ENCODE measurements around the gene PLEKHA7. TPM values are rescaled to one million over a fixed set of nuclear protein-coding genes. Genes with fewer than 3 reads are reported as not detected.

PLEKHA7 gene
- polyA plus RNA-seq, 1 donor (not counting 4 experiments of a cell fraction or from before 2014, with no cell fraction given): 1.4 TPM

GRCh38 chr11:16743478-16743877, 270.7 kb downstream of the PLEKHA7 start:
- H3K9ac ChIP-seq (ENCODE audit: control insufficient read depth, extremely low read depth, insufficient read depth, low read length): no peak overlapping the region
- no peak for FAIRE-seq
- H3K79me2 ChIP-seq (ENCODE audit: control insufficient read depth, insufficient read depth, low read length): peaks cover 74% of the 10 kb centered on the region
- peaks cover 6% of the 10 kb centered on the region for H4K20me1 ChIP-seq (ENCODE audit: control insufficient read depth, extremely low read depth, insufficient read depth, low read length)
- H3K36me3 ChIP-seq (ENCODE audit: control insufficient read depth in 2 of 2, extremely low read depth in 1 of 2, insufficient read depth in 2 of 2, low read length in 2 of 2): peaks cover 4 to 16% of the 10 kb centered on the region in 2 experiments
- no peak for TF ChIP-seq CTCF (optimal IDR thresholded peaks at IDR 0.05 in 1 of 3, IDR thresholded peaks at IDR 0.05 in 1 of 3, conservative IDR thresholded peaks at IDR 0.05 in 1 of 3; ENCODE audit: extremely low read depth in 1 of 3, insufficient read depth in 2 of 3, low read length in 3 of 3)
- no peak for TF ChIP-seq EZH2 (IDR thresholded peaks at IDR 0.05; ENCODE audit: low read length)
- H3K27me3 ChIP-seq (ENCODE audit: control insufficient read depth, extremely low read depth, insufficient read depth, low read length): no peaks in the 10 kb centered on the region
- H3K9me3 ChIP-seq (ENCODE audit: control insufficient read depth, low read depth, low read length): no peaks in the 10 kb centered on the region
- dilution Hi-C loops (cut with MboI; ENCODE audit: extremely low pct_ligation_motif_present, low sequenced_read_pairs): no loop called here
- DNase-seq (ENCODE audit: low read depth, low spot score): no peak
- no peaks in the 10 kb centered on the region for H3K9me1 ChIP-seq (ENCODE audit: control insufficient read depth, extremely low read depth, insufficient read depth, low read length)
- H3K4me1 ChIP-seq (ENCODE audit: control insufficient read depth, extremely low read depth, insufficient read depth, low read length): peaks cover 10% of the 10 kb centered on the region
- H3K4me2 ChIP-seq (ENCODE audit: control insufficient read depth, extremely low read depth, insufficient read depth, low read depth, low read length): no peak overlapping the region
- H2AFZ ChIP-seq (ENCODE audit: control insufficient read depth, low read length): no peak overlapping the region
- H3K27ac ChIP-seq (ENCODE audit: control insufficient read depth, insufficient read depth, low read length): no peak overlapping the region
- H3K4me3 ChIP-seq (ENCODE audit: control insufficient read depth in 2 of 3, extremely low read depth in 1 of 3, insufficient read depth in 2 of 3, low read depth in 1 of 3, low read length in 3 of 3): no peak overlapping the region

GRCh38 chr11:16741473-16741872, 272.7 kb downstream of the PLEKHA7 start:
- peaks cover 2 to 13% of the 10 kb centered on the region in 2 experiments for H3K36me3 ChIP-seq (ENCODE audit: control insufficient read depth in 2 of 2, extremely low read depth in 1 of 2, insufficient read depth in 2 of 2, low read length in 2 of 2)
- H3K4me3 ChIP-seq (ENCODE audit: control insufficient read depth in 2 of 3, extremely low read depth in 1 of 3, insufficient read depth in 2 of 3, low read depth in 1 of 3, low read length in 3 of 3): no peak overlapping the region
- peaks cover 6% of the 10 kb centered on the region for H4K20me1 ChIP-seq (ENCODE audit: control insufficient read depth, extremely low read depth, insufficient read depth, low read length)
- H3K9me3 ChIP-seq (ENCODE audit: control insufficient read depth, low read depth, low read length): no peaks in the 10 kb centered on the region
- H3K27me3 ChIP-seq (ENCODE audit: control insufficient read depth, extremely low read depth, insufficient read depth, low read length): no peaks in the 10 kb centered on the region
- H3K9ac ChIP-seq (ENCODE audit: control insufficient read depth, extremely low read depth, insufficient read depth, low read length): no peak overlapping the region
- no peak for TF ChIP-seq EZH2 (IDR thresholded peaks at IDR 0.05; ENCODE audit: low read length)
- TF ChIP-seq CTCF (optimal IDR thresholded peaks at IDR 0.05 in 1 of 3, IDR thresholded peaks at IDR 0.05 in 1 of 3, conservative IDR thresholded peaks at IDR 0.05 in 1 of 3; ENCODE audit: extremely low read depth in 1 of 3, insufficient read depth in 2 of 3, low read length in 3 of 3): no peak
- dilution Hi-C loops (cut with MboI; ENCODE audit: extremely low pct_ligation_motif_present, low sequenced_read_pairs): no loop called here
- H3K79me2 ChIP-seq (ENCODE audit: control insufficient read depth, insufficient read depth, low read length): peaks cover 71% of the 10 kb centered on the region
- H3K9me1 ChIP-seq (ENCODE audit: control insufficient read depth, extremely low read depth, insufficient read depth, low read length): no peaks in the 10 kb centered on the region
- peak overlapping the region; percentile 27 for H3K4me2 ChIP-seq (ENCODE audit: control insufficient read depth, extremely low read depth, insufficient read depth, low read depth, low read length)
- H2AFZ ChIP-seq (ENCODE audit: control insufficient read depth, low read length): no peak overlapping the region
- H3K27ac ChIP-seq (ENCODE audit: control insufficient read depth, insufficient read depth, low read length): no peak overlapping the region
- FAIRE-seq (no peak), DNase-seq (ENCODE audit: low read depth, low spot score) (no peak)
- peaks cover 10% of the 10 kb centered on the region for H3K4me1 ChIP-seq (ENCODE audit: control insufficient read depth, extremely low read depth, insufficient read depth, low read length)

All from keratinocyte (primary cell).